HEK293 (cell line): ENCODE data around the gene GPHA2.

Source experiments
- CTCF ChIA-PET: fragments of 350-600 bp; formaldehyde crosslinking; extraction: SDS; loops from one replicate; lab custom pipeline; 2021; ENCODE audit warnings: antibody characterized with exemption; lab: Yijun Ruan, JAX
- POLR2A ChIA-PET: fragments of 300-600 bp; formaldehyde crosslinking; extraction: SDS; loops from one replicate; lab custom pipeline; 2020; ENCODE audit warnings: antibody characterized with exemption, inconsistent platforms; lab: Yijun Ruan, JAX
- H3K27ac ChIP-seq: fragments of 200-500 bp; sonication (Bioruptor generic); 2 replicates; pipeline ENCODE4 v1.5.1; 2014; ENCODE audit warnings: low read depth, low read length, control low read depth, inconsistent platforms; ENCODE audit errors: extremely low read depth
- H3K36me3 ChIP-seq, 2 experiments: fragments of 200-500 bp in 1 of 2; sonication (Bioruptor generic) in 1 of 2; 1 replicate in 1 of 2; 2 replicates in 1 of 2; pipeline ENCODE4 v1.5.1; 2014 to 2017; ENCODE audit warnings: inconsistent platforms in 2 of 2, low read length in 2 of 2; ENCODE audit not compliant: control insufficient read depth in 2 of 2, insufficient read depth in 1 of 2
- H3K4me1 ChIP-seq: fragments of 200-500 bp; sonication (Bioruptor generic); 2 replicates; pipeline ENCODE4 v1.5.1; 2014; ENCODE audit warnings: mild to moderate bottlenecking, low read length, inconsistent platforms; ENCODE audit not compliant: control insufficient read depth, insufficient read depth
- H3K4me3 ChIP-seq: 2 replicates; pipeline ENCODE4 v1.5.1; 2011; ENCODE audit warnings: low read depth, mild to moderate bottlenecking, control low read depth, low read length, moderate library complexity
- H3K9me3 ChIP-seq: fragments of 200-500 bp; sonication (Bioruptor generic); 2 replicates; pipeline ENCODE4 v1.5.1; 2014; ENCODE audit warnings: low read depth, low read length, inconsistent platforms; ENCODE audit not compliant: control insufficient read depth, insufficient read depth
- HOXA7 ChIP-seq: sonication (generic); formaldehyde crosslinking; IDR thresholded peaks from 2 replicates; pipeline ENCODE4 v1.8.1; 2022; ENCODE audit warnings: missing genetic modification reagents, borderline replicate concordance
- HOXC10 ChIP-seq: sonication (generic); formaldehyde crosslinking; IDR thresholded peaks from 2 replicates; pipeline ENCODE4 v1.8.1; 2023; ENCODE audit warnings: mild to moderate bottlenecking, missing genetic modification reagents
- HOXD13 ChIP-seq: sonication (generic); formaldehyde crosslinking; IDR thresholded peaks from 2 replicates; pipeline ENCODE4 v1.8.0; 2022; ENCODE audit warnings: missing genetic modification reagents, borderline replicate concordance
- KLF1 ChIP-seq: fragments of 450-650 bp; formaldehyde crosslinking; IDR thresholded peaks from 2 replicates; pipeline ENCODE4 v1.5.1; 2016; ENCODE audit warnings: missing biosample characterization, missing genetic modification characterization
- MYNN ChIP-seq: fragments of 450-650 bp; formaldehyde crosslinking; IDR thresholded peaks from 2 replicates; pipeline ENCODE4 v1.5.1; 2016; ENCODE audit warnings: missing biosample characterization, missing genetic modification characterization, borderline replicate concordance
- YY2 ChIP-seq: fragments of 450-650 bp; formaldehyde crosslinking; IDR thresholded peaks from 2 replicates; pipeline ENCODE4 v1.5.1; 2016; ENCODE audit warnings: missing biosample characterization, missing genetic modification characterization
- ZBTB7A ChIP-seq: fragments of 450-650 bp; formaldehyde crosslinking; IDR thresholded peaks from 2 replicates; pipeline ENCODE4 v1.5.1; 2016; ENCODE audit warnings: low read depth, missing biosample characterization, missing genetic modification characterization
- ZNF10 ChIP-seq: fragments of 450-650 bp; formaldehyde crosslinking; IDR thresholded peaks from 2 replicates; pipeline ENCODE4 v1.5.1; 2017; ENCODE audit warnings: missing biosample characterization, missing genetic modification characterization
- ZNF114 ChIP-seq: fragments of 450-650 bp; formaldehyde crosslinking; IDR thresholded peaks from 2 replicates; pipeline ENCODE4 v1.5.0; 2017; ENCODE audit warnings: missing biosample characterization, missing genetic modification characterization
- ZNF132 ChIP-seq: fragments of 450-650 bp; formaldehyde crosslinking; IDR thresholded peaks from 2 replicates; pipeline ENCODE4 v1.5.1; 2017; ENCODE audit warnings: missing biosample characterization, missing genetic modification characterization, borderline replicate concordance
- ZNF23 ChIP-seq: fragments of 450-650 bp; formaldehyde crosslinking; IDR thresholded peaks from 2 replicates; pipeline ENCODE4 v1.5.1; 2016; ENCODE audit warnings: missing biosample characterization, missing genetic modification characterization, borderline replicate concordance
- ZNF239 ChIP-seq: fragments of 450-650 bp; formaldehyde crosslinking; IDR thresholded peaks from 2 replicates; pipeline ENCODE4 v1.5.1; 2016; ENCODE audit warnings: missing biosample characterization, missing genetic modification characterization
- ZNF248 ChIP-seq: fragments of 450-650 bp; formaldehyde crosslinking; IDR thresholded peaks from 2 replicates; pipeline ENCODE4 v1.5.1; 2017; ENCODE audit warnings: missing biosample characterization, missing genetic modification characterization
- ZNF311 ChIP-seq: fragments of 450-650 bp; formaldehyde crosslinking; IDR thresholded peaks from 2 replicates; pipeline ENCODE4 v1.5.1; 2017; ENCODE audit warnings: missing biosample characterization, missing genetic modification characterization, borderline replicate concordance
- ZNF768 ChIP-seq: fragments of 450-650 bp; formaldehyde crosslinking; IDR thresholded peaks from 2 replicates; pipeline ENCODE4 v1.5.1; 2018; ENCODE audit warnings: missing biosample characterization, mild to moderate bottlenecking, missing genetic modification characterization
- ZSCAN4 ChIP-seq: fragments of 450-650 bp; formaldehyde crosslinking; IDR thresholded peaks from 2 replicates; pipeline ENCODE4 v1.5.1; 2017; ENCODE audit warnings: missing biosample characterization, missing genetic modification characterization
- TF ChIP-seq, protein P1 (sequence below): fragments of 450-650 bp; formaldehyde crosslinking; conservative IDR thresholded peaks from 2 replicates; pipeline ENCODE4 v1.5.1; 2016; ENCODE audit warnings: low read depth, missing biosample characterization, missing genetic modification characterization
- TF ChIP-seq, protein P2 (sequence below): fragments of 450-650 bp; IDR thresholded peaks from 2 replicates; pipeline ENCODE4 v1.5.1; 2018; ENCODE audit warnings: missing biosample characterization, missing genetic modification characterization
- TF ChIP-seq, protein P3 (sequence below): fragments of 450-650 bp; formaldehyde crosslinking; IDR thresholded peaks from 2 replicates; pipeline ENCODE4 v1.5.1; 2016; ENCODE audit warnings: missing biosample characterization, missing genetic modification characterization
- TF ChIP-seq, protein P4 (sequence below): fragments of 450-650 bp; formaldehyde crosslinking; IDR thresholded peaks from 2 replicates; pipeline ENCODE4 v1.5.1; 2017; ENCODE audit warnings: missing biosample characterization, missing genetic modification characterization

GPHA2 gene

DNA sequence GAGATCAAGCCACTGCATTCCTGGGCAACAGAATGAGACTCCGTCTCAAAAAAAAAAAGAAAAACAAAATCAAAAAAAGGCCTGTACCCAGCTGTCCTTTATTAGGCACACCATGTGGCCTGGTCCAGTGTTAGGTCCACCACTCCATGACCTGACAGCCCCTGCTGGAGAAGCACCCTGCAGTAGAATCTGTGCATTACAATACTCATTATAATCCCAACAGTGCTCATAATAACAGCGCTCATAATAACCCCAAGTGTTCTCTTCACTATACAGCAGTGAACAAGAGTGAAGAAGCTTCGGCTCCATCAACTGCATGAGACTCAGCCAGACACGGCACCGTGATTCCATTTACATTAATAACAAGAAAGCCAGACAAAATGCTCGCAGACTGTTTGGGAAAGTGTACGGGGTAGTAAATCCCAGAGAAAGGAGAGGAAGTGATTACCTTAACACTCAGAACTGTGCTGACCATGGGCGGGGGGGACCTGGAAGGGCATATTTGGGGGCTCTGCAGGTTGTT, 48.4 kb downstream of the GPHA2 start:
- no peaks in the 10 kb centered on the region for H3K36me3 ChIP-seq
- H3K27ac ChIP-seq = no peak overlapping the region
- H3K4me1 ChIP-seq = no peaks in the 10 kb centered on the region
- ChIA-PET CTCF (interaction anchor here (0.6 to 5.2 kb wide), 22 partner anchors 11 to 234 kb away, joined by 3 to 83 read pairs (median 4); partner anchors contain the start of genes ARL2, BATF2, MEN1 and SF1), POLR2A (interaction anchor here (1.0 kb wide), 1 partner anchor 14 kb away, joined by 7 read pairs; no protein-coding TSS in a partner anchor)
- H3K4me3 ChIP-seq = no peak overlapping the region
- no peaks in the 10 kb centered on the region for H3K9me3 ChIP-seq
- TF ChIP-seq ZBTB7A (tag by site-specific recombination) (no peak), HOXC10 (CRISPR knock-in tag) (no peak), ZNF10 (tag by site-specific recombination) (no peak), ZNF23 (tag by site-specific recombination) (no peak), HOXD13 (CRISPR knock-in tag) (no peak), KLF1 (tag by site-specific recombination) (no peak), ZSCAN4 (tag by site-specific recombination) (no peak), ZNF768 (tag by site-specific recombination) (no peak), ZNF114 (tag by site-specific recombination) (no peak), MYNN (tag by site-specific recombination) (no peak), HOXA7 (CRISPR knock-in tag) (no peak), ZNF132 (no peak), ZNF311 (tag by site-specific recombination) (no peak), ZNF239 (tag by site-specific recombination) (no peak), ZNF248 (tag by site-specific recombination) (no peak), YY2 (tag by site-specific recombination) (no peak)
- TF ChIP-seq, protein P1, sequence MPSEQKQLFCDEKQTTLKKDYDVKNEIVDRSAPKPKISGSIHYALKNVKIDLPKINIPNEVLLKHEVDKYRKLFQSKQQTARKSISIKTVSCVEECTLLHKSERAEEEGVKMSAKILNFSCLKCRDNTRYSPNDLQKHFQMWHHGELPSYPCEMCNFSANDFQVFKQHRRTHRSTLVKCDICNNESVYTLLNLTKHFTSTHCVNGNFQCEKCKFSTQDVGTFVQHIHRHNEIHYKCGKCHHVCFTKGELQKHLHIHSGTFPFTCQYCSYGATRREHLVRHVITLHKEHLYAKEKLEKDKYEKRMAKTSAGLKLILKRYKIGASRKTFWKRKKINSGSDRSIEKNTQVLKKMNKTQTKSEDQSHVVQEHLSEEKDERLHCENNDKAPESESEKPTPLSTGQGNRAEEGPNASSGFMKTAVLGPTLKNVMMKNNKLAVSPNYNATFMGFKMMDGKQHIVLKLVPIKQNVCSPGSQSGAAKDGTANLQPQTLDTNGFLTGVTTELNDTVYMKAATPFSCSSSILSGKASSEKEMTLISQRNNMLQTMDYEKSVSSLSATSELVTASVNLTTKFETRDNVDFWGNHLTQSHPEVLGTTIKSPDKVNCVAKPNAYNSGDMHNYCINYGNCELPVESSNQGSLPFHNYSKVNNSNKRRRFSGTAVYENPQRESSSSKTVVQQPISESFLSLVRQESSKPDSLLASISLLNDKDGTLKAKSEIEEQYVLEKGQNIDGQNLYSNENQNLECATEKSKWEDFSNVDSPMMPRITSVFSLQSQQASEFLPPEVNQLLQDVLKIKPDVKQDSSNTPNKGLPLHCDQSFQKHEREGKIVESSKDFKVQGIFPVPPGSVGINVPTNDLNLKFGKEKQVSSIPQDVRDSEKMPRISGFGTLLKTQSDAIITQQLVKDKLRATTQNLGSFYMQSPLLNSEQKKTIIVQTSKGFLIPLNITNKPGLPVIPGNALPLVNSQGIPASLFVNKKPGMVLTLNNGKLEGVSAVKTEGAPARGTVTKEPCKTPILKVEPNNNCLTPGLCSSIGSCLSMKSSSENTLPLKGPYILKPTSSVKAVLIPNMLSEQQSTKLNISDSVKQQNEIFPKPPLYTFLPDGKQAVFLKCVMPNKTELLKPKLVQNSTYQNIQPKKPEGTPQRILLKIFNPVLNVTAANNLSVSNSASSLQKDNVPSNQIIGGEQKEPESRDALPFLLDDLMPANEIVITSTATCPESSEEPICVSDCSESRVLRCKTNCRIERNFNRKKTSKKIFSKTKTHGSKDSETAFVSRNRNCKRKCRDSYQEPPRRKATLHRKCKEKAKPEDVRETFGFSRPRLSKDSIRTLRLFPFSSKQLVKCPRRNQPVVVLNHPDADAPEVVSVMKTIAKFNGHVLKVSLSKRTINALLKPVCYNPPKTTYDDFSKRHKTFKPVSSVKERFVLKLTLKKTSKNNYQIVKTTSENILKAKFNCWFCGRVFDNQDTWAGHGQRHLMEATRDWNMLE = no peak
- TF ChIP-seq, protein P2, sequence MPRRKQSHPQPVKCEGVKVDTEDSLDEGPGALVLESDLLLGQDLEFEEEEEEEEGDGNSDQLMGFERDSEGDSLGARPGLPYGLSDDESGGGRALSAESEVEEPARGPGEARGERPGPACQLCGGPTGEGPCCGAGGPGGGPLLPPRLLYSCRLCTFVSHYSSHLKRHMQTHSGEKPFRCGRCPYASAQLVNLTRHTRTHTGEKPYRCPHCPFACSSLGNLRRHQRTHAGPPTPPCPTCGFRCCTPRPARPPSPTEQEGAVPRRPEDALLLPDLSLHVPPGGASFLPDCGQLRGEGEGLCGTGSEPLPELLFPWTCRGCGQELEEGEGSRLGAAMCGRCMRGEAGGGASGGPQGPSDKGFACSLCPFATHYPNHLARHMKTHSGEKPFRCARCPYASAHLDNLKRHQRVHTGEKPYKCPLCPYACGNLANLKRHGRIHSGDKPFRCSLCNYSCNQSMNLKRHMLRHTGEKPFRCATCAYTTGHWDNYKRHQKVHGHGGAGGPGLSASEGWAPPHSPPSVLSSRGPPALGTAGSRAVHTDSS = no peak
- TF ChIP-seq, protein P3, sequence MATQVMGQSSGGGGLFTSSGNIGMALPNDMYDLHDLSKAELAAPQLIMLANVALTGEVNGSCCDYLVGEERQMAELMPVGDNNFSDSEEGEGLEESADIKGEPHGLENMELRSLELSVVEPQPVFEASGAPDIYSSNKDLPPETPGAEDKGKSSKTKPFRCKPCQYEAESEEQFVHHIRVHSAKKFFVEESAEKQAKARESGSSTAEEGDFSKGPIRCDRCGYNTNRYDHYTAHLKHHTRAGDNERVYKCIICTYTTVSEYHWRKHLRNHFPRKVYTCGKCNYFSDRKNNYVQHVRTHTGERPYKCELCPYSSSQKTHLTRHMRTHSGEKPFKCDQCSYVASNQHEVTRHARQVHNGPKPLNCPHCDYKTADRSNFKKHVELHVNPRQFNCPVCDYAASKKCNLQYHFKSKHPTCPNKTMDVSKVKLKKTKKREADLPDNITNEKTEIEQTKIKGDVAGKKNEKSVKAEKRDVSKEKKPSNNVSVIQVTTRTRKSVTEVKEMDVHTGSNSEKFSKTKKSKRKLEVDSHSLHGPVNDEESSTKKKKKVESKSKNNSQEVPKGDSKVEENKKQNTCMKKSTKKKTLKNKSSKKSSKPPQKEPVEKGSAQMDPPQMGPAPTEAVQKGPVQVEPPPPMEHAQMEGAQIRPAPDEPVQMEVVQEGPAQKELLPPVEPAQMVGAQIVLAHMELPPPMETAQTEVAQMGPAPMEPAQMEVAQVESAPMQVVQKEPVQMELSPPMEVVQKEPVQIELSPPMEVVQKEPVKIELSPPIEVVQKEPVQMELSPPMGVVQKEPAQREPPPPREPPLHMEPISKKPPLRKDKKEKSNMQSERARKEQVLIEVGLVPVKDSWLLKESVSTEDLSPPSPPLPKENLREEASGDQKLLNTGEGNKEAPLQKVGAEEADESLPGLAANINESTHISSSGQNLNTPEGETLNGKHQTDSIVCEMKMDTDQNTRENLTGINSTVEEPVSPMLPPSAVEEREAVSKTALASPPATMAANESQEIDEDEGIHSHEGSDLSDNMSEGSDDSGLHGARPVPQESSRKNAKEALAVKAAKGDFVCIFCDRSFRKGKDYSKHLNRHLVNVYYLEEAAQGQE (tag by site-specific recombination) = no peak
- TF ChIP-seq, protein P4, sequence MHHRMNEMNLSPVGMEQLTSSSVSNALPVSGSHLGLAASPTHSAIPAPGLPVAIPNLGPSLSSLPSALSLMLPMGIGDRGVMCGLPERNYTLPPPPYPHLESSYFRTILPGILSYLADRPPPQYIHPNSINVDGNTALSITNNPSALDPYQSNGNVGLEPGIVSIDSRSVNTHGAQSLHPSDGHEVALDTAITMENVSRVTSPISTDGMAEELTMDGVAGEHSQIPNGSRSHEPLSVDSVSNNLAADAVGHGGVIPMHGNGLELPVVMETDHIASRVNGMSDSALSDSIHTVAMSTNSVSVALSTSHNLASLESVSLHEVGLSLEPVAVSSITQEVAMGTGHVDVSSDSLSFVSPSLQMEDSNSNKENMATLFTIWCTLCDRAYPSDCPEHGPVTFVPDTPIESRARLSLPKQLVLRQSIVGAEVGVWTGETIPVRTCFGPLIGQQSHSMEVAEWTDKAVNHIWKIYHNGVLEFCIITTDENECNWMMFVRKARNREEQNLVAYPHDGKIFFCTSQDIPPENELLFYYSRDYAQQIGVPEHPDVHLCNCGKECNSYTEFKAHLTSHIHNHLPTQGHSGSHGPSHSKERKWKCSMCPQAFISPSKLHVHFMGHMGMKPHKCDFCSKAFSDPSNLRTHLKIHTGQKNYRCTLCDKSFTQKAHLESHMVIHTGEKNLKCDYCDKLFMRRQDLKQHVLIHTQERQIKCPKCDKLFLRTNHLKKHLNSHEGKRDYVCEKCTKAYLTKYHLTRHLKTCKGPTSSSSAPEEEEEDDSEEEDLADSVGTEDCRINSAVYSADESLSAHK (tag by site-specific recombination) = no peak
- TF ChIP-seq, all 188 proteins: peak for 0
